Ramos (cell line): ENCODE data around the gene KRT32.

Experiments used
- in situ Hi-C: fragments of 300-500 bp; cut with MboI; formaldehyde crosslinking; loops from one replicate; pipeline ENCODE4 v1.14.3; 2022; ENCODE audit warnings: low sequenced_read_pairs; ENCODE audit not compliant: unreplicated experiment

Gene KRT32

GRCh38 chr17:41494524-41494923 is 27.3 kb upstream of the KRT32 start:
- in situ Hi-C loops: no loop called here

- in situ Hi-C loops: no loop called here
Measured at GRCh38 chr17:41492771-41493170, 25.6 kb upstream of the KRT32 start.

GRCh38 chr17:41492351-41492750 is 25.2 kb upstream of the KRT32 start:
- in situ Hi-C loops: no loop called here

GRCh38 chr17:41491476-41491875 is 24.3 kb upstream of the KRT32 start:
- in situ Hi-C loops: no loop called here

- in situ Hi-C loops: no loop called here
Measured at GRCh38 chr17:41490000-41490990, 23.1 kb upstream of the KRT32 start.

GRCh38 chr17:41489531-41489930 is 22.3 kb upstream of the KRT32 start, which contains the start of gene KRT36:
Gene KRT36, minus strand, starts transcription at chr17:41489910. Its CDS starts 46 bp downstream, at chr17:41489864.
- in situ Hi-C loops: no loop called here

GRCh38 chr17:41486809-41487530 is 19.8 kb upstream of the KRT32 start:
- in situ Hi-C loops: no loop called here

- in situ Hi-C loops: no loop called here
Measured at GRCh38 chr17:41486316-41486715, 19.1 kb upstream of the KRT32 start.

GRCh38 chr17:41484920-41485904 is 18.0 kb upstream of the KRT32 start:
- in situ Hi-C loops: no loop called here

- in situ Hi-C loops: no loop called here
Measured at GRCh38 chr17:41483991-41484826, 17.0 kb upstream of the KRT32 start.

- in situ Hi-C loops: no loop called here
Measured at GRCh38 chr17:41483531-41483930, 16.3 kb upstream of the KRT32 start.

GRCh38 chr17:41481036-41481435 is 13.8 kb upstream of the KRT32 start, which contains the start of gene KRT35:
Gene KRT35, minus strand, starts transcription at chr17:41481151. Its CDS starts 54 bp downstream, at chr17:41481097.
- in situ Hi-C loops: no loop called here

- in situ Hi-C loops: no loop called here
Measured at GRCh38 chr17:41480581-41480980, 13.4 kb upstream of the KRT32 start.

- in situ Hi-C loops: no loop called here
Measured at GRCh38 chr17:41480136-41480535, 12.9 kb upstream of the KRT32 start.

- in situ Hi-C loops: no loop called here
Measured at GRCh38 chr17:41478237-41478636, 11.1 kb upstream of the KRT32 start.

GRCh38 chr17:41476866-41477815 is 10.0 kb upstream of the KRT32 start:
- in situ Hi-C loops: no loop called here

- in situ Hi-C loops: no loop called here
Measured at GRCh38 chr17:41475421-41475820, 8.2 kb upstream of the KRT32 start.

- in situ Hi-C loops: no loop called here
Measured at GRCh38 chr17:41474863-41475262, 7.7 kb upstream of the KRT32 start.
